ENCODE data around the gene NEK11. TPM values are rescaled to one million over a fixed set of nuclear protein-coding genes. Genes with fewer than 3 reads are reported as not detected.
A peak's percentile ranks its signal among the peaks of the same experiment; 100 is the strongest.

The NEK11 gene
- total RNA-seq, 1 donor from 2014 or later = 13.8 TPM

DNA sequence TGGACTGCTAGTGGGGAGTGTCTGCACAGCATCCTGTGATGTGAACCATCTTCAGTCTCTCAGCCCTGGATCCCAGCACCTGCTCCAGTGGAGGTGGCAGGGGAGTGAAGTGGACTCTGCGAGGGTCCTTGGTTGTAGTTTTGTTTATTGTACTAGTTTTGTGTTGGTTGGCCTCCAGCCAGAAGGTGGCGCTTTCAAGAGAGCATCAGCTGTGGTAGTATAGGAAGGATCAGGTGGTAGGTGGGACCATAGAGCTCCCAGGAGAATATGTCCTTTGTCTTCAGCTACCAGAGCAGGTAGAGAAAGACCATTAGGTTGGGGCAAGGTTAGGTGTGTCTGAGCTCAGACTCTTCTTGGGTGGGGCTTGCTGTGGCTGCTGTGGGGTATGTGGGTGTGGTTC is 20.9 kb downstream of the NEK11 start:
- H3K4me3 Mint-ChIP-seq = no peak overlapping the region
- no peak overlapping the region for H3K27ac Mint-ChIP-seq
- TF ChIP-seq, protein P1, sequence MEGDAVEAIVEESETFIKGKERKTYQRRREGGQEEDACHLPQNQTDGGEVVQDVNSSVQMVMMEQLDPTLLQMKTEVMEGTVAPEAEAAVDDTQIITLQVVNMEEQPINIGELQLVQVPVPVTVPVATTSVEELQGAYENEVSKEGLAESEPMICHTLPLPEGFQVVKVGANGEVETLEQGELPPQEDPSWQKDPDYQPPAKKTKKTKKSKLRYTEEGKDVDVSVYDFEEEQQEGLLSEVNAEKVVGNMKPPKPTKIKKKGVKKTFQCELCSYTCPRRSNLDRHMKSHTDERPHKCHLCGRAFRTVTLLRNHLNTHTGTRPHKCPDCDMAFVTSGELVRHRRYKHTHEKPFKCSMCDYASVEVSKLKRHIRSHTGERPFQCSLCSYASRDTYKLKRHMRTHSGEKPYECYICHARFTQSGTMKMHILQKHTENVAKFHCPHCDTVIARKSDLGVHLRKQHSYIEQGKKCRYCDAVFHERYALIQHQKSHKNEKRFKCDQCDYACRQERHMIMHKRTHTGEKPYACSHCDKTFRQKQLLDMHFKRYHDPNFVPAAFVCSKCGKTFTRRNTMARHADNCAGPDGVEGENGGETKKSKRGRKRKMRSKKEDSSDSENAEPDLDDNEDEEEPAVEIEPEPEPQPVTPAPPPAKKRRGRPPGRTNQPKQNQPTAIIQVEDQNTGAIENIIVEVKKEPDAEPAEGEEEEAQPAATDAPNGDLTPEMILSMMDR (conservative IDR thresholded peaks at IDR 0.05) = peak; percentile 18
- no peaks in the 10 kb centered on the region for H3K4me1 Mint-ChIP-seq (ENCODE audit: unreplicated experiment)
- H3K27me3 Mint-ChIP-seq = no peaks in the 10 kb centered on the region
- peaks cover 7% of the 10 kb centered on the region for H3K36me3 Mint-ChIP-seq
- DNase-seq (ENCODE audit: extremely low spot score, unreplicated experiment) = no peak
- peaks cover 19% of the 10 kb centered on the region for H3K9me3 Mint-ChIP-seq

- TF ChIP-seq, protein P1 (conservative IDR thresholded peaks at IDR 0.05) = no peak
- no peak for DNase-seq (ENCODE audit: extremely low spot score, unreplicated experiment)
- peaks cover 19% of the 10 kb centered on the region for H3K9me3 Mint-ChIP-seq
- no peaks in the 10 kb centered on the region for H3K4me1 Mint-ChIP-seq (ENCODE audit: unreplicated experiment)
- peaks cover 7% of the 10 kb centered on the region for H3K36me3 Mint-ChIP-seq
- no peak overlapping the region for H3K27ac Mint-ChIP-seq
- no peaks in the 10 kb centered on the region for H3K27me3 Mint-ChIP-seq
- no peak overlapping the region for H3K4me3 Mint-ChIP-seq
Measured at GRCh38 chr3:131048030-131048429, 21.4 kb downstream of the NEK11 start.

DNA sequence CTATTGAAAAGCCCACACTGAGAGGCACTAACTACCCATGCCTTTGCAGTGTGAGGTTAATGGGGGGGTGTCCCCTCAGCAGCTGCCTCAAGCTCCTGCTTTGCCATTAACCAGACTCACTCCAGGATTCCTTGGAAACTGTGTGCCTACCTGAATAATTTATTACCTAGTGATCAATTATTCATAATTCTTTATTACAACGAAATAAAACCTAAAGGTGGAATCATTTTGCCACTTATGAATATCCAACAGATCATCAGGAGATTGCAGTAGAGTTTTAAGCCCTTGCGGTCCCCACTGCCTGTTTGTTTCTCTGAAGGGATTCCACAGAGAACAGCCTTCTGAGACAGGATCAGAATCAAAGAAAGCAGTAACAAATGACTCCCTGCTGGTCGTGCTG is 23.3 kb downstream of the NEK11 start:
- TF ChIP-seq, protein P1 (conservative IDR thresholded peaks at IDR 0.05) = no peak
- Mint-ChIP-seq H3K36me3 (peaks cover 3% of the 10 kb centered on the region), H3K9me3 (peaks cover 12% of the 10 kb centered on the region), H3K27ac (no peak overlapping the region), H3K27me3 (no peaks in the 10 kb centered on the region), H3K4me1 (ENCODE audit: unreplicated experiment) (no peaks in the 10 kb centered on the region), H3K4me3 (no peak overlapping the region)
- DNase-seq (ENCODE audit: extremely low spot score, unreplicated experiment) = no peak

DNA sequence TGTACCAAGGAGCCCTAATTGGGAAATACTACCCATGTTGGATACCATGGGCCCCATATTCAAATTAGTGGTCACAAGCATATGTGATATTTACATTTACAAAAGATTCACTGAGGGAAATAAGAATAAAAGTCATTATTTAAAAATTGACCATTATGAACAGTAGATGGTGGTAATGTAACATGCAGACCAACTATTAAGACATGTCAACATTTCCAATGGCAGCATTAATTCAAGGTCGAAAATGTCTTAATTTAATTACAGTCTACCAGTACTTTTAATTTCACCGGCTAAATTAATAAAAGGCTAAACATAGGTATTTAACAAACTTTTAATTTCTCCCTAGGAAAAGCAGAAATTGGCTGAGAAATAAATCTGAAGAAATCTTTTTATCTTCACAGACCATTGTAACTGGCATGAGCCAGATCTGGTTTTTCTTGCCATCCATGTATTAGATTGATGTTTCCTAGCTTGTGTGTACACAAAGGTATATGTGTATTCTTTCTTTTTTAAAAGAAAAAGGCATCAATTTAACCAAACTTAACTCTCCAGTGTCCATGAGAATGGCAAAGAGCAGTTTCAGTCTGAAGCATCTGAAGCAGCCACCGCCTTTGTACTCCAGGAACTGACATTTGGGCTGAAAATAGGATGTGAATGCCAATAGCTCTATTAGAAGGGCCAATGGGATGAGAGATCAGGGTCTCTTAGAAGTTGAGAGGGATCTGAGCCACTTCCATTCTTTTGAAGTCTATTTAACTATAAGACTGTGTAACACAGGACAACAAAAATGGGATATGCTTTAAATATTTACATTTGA is 26.6 kb downstream of the NEK11 start:
- Mint-ChIP-seq H3K36me3 (no peaks in the 10 kb centered on the region), H3K27me3 (no peaks in the 10 kb centered on the region), H3K4me1 (ENCODE audit: unreplicated experiment) (no peaks in the 10 kb centered on the region), H3K9me3 (no peaks in the 10 kb centered on the region), H3K4me3 (no peak overlapping the region), H3K27ac (no peak overlapping the region)
- no peak for DNase-seq (ENCODE audit: extremely low spot score, unreplicated experiment)
- TF ChIP-seq, protein P1 (conservative IDR thresholded peaks at IDR 0.05) = peak; percentile 42

DNA sequence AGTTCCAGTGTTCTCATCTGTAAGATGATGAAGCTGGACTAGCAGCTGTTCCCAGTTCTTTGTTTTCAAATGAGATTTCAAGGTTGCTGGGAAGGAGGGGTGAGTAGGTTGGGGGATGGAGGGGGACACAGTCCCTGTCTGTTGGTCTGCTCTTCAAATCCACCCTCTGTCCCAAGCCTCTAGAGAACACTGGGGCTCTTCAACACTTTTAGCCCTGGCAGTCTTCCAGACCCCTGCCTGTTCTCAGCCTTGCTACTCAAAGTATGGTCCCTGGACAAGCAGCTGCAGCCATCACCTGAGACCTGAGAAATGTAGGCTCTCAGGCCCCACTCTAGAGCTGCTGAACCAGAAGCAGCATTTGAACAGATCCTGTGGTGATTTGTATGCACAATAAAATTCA is 41.3 kb downstream of the NEK11 start:
- H3K27ac Mint-ChIP-seq = no peak overlapping the region

More for the DNA sequence above, 41.3 kb downstream of the NEK11 start:
- DNase-seq (ENCODE audit: extremely low spot score, unreplicated experiment) = no peak
- Mint-ChIP-seq H3K4me3 (no peak overlapping the region), H3K36me3 (peaks cover 6% of the 10 kb centered on the region), H3K4me1 (ENCODE audit: unreplicated experiment) (peaks cover 4% of the 10 kb centered on the region), H3K9me3 (peaks cover 5% of the 10 kb centered on the region), H3K27me3 (no peaks in the 10 kb centered on the region)
- TF ChIP-seq, protein P1 (conservative IDR thresholded peaks at IDR 0.05) = no peak
